ENCODE results near the gene FRMD4A.

FRMD4A gene

GRCh38 chr10:14086596-14086995, 244.1 kb downstream of the FRMD4A start:
- TF ChIP-seq, protein P1, sequence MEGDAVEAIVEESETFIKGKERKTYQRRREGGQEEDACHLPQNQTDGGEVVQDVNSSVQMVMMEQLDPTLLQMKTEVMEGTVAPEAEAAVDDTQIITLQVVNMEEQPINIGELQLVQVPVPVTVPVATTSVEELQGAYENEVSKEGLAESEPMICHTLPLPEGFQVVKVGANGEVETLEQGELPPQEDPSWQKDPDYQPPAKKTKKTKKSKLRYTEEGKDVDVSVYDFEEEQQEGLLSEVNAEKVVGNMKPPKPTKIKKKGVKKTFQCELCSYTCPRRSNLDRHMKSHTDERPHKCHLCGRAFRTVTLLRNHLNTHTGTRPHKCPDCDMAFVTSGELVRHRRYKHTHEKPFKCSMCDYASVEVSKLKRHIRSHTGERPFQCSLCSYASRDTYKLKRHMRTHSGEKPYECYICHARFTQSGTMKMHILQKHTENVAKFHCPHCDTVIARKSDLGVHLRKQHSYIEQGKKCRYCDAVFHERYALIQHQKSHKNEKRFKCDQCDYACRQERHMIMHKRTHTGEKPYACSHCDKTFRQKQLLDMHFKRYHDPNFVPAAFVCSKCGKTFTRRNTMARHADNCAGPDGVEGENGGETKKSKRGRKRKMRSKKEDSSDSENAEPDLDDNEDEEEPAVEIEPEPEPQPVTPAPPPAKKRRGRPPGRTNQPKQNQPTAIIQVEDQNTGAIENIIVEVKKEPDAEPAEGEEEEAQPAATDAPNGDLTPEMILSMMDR (IDR thresholded peaks at IDR 0.05), result no peak
- no peak for TF ChIP-seq ZFX (IDR thresholded peaks at IDR 0.05; ENCODE audit: borderline replicate concordance)
- no peak overlapping the region for H3K27ac ChIP-seq

DNA sequence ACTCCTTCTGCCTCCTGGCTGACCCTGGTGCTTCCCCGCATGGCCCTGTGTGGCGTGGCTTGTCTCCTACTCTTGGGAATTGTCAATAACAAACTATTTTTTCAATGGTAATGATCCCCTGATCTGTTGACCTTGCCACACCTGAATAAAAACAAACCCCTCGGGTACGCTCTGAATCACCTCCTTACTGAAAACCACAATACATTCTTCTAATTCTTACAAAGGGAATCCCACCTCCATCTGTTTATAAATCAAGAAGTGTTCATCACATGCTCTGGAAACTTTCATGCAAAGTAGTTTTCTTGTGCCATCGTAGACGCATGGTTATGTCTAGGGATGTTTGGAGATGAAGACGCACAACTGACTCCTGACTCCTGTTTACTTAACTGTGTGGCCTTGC, 245.8 kb downstream of the FRMD4A start:
- TF ChIP-seq, protein P1 (IDR thresholded peaks at IDR 0.05), result no peak
- no peak overlapping the region for H3K27ac ChIP-seq

DNA sequence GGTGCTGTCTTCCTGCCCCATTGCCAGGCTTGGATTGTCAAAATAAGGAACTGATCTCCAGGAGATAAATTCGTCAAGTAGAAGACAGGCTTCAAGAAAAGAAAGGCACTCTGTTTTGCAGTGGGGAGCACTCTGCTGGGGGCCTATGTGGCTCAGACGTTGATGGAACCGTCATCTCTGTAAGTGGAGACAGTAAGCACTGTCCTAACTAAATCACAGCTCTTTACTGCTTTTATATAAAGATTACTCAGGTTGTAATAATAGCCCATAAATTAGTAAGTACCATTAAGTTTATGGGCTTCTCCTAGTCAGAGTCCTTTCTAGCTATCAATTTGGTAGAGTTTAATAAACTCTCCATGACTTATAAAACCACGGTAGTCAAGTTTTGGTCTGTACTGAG, 249.9 kb downstream of the FRMD4A start:
- H3K27ac ChIP-seq, result no peak overlapping the region

GRCh38 chr10:14077430-14077829, 253.3 kb downstream of the FRMD4A start:
- no peak overlapping the region for H3K27ac ChIP-seq
- TF ChIP-seq, protein P1 (IDR thresholded peaks at IDR 0.05), result no peak
- no peak for TF ChIP-seq ZFX (IDR thresholded peaks at IDR 0.05; ENCODE audit: borderline replicate concordance)

More for the DNA sequence above, 249.9 kb downstream of the FRMD4A start:
- TF ChIP-seq ZFX (IDR thresholded peaks at IDR 0.05; ENCODE audit: borderline replicate concordance), result no peak
- TF ChIP-seq, protein P1 (IDR thresholded peaks at IDR 0.05), result no peak

DNA sequence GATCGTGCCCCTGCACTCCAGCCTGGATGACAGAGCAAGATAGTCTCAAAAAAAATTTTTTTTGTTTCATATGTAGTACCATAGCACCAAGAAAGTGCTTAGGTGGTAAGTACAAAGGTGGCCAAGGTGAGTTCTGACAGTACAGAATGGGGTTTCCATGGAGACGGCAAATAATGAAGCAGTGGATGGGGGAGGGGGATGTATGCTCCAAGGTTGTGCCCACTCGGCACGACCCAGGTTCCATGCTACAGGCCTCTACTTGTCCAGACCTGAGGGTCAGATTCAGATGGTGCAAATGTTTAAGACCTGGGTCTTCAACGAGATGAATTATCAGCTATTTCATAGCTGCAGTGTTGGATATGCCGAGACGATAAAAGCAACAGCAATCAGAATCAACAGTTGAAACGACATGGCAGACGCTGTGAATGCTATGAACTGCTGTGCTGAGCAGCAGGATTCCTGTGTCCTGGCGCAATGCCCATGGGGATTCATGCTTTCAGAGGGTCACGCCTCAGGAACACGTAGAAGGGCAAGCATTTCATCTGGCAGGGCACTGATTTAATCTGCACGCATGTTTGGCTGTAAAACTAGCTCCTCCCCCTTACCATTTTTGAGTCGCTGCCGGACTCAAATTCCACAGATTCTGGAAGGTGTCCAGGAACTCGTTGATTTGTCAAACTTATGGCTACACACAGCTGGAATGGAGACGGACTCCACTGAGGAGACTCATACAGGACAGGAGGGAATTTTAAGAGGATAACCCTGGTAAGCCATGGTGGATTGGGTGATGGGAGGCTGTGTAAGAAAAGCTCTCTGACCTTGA, 256.5 kb downstream of the FRMD4A start:
- no peak overlapping the region for H3K27ac ChIP-seq
- no peak for TF ChIP-seq ZFX (IDR thresholded peaks at IDR 0.05; ENCODE audit: borderline replicate concordance)
- TF ChIP-seq, protein P1 (IDR thresholded peaks at IDR 0.05), result no peak

DNA sequence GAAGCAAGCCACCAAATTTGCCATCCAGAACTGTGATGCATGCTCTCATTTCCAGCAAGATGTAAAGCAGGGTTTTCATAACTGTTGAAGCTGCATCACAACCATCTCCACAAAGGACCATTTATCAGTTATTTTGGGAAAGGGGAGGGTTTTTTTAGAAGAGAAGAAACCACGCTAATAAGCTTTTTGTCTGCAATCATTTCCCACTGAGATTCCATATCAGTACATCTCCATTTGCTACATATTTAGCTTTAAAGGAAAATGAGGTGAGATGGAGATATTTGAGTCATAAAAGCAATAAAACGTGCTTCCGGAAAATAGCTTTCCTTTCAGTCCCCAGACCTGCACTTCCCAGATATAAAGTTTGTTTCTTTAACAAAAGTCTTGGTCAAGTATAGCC, 258.2 kb downstream of the FRMD4A start:
- TF ChIP-seq, protein P1 (IDR thresholded peaks at IDR 0.05), result no peak
- TF ChIP-seq ZFX (IDR thresholded peaks at IDR 0.05; ENCODE audit: borderline replicate concordance), result no peak
- no peak overlapping the region for H3K27ac ChIP-seq

GRCh38 chr10:14071956-14072355, 258.8 kb downstream of the FRMD4A start:
- TF ChIP-seq, protein P1 (IDR thresholded peaks at IDR 0.05), result no peak
- TF ChIP-seq ZFX (IDR thresholded peaks at IDR 0.05; ENCODE audit: borderline replicate concordance), result no peak
- no peak overlapping the region for H3K27ac ChIP-seq
